Sigmoid colon (tissue), 7 donors: ENCODE measurements around the gene ZFHX3. TPM values are rescaled to one million over a fixed set of nuclear protein-coding genes. Genes with fewer than 3 reads are reported as not detected.

Source experiments
- DNase-seq: peaks from one replicate; pipeline ENCODE4 v3.0.0-alpha.2; 2019
- H3K27ac ChIP-seq, 4 donors: fragments of 200-600 bp; sonication (generic); one replicate each; pipeline ENCODE4 v1.5.1; 2016 to 2019; ENCODE audit warnings: mild to moderate bottlenecking in 1 of 4
- H3K27me3 ChIP-seq, 3 donors: fragments of 200-600 bp; sonication (generic); one replicate each; pipeline ENCODE4 v1.5.1; 2019; ENCODE audit warnings: mild to moderate bottlenecking in 1 of 3
- H3K36me3 ChIP-seq, 4 donors: fragments of 200-600 bp; sonication (generic); one replicate each; pipeline ENCODE4 v1.5.1; 2016 to 2019
- H3K4me1 ChIP-seq, 4 donors: fragments of 200-600 bp; sonication (generic); one replicate each; pipeline ENCODE4 v1.5.1; 2017 to 2019
- H3K4me3 ChIP-seq, 4 donors: fragments of 200-600 bp; sonication (generic); one replicate each; pipeline ENCODE4 v1.5.1; 2017 to 2019; ENCODE audit warnings: mild to moderate bottlenecking in 2 of 4, moderate library complexity in 1 of 4
- H3K9me3 ChIP-seq, 4 donors: fragments of 200-600 bp in 3 of 4; sonication (generic) in 3 of 4; one replicate each; pipeline versions ENCODE4 v1.5.1 to v1.6.1; 2013 to 2019
- EP300 ChIP-seq, 4 donors: sonication (generic); formaldehyde crosslinking; IDR thresholded peaks; one replicate each; pipeline ENCODE4 v1.6.1; 2017; ENCODE audit warnings: antibody characterized with exemption in 4 of 4
- POLR2A ChIP-seq, 2 donors: fragments of 450-650 bp; IDR thresholded peaks; one replicate each; pipeline ENCODE4 v1.6.1; 2016; ENCODE audit warnings: antibody characterized with exemption in 2 of 2, mild to moderate bottlenecking in 2 of 2, moderate library complexity in 2 of 2
- POLR2AphosphoS5 ChIP-seq, 4 donors: sonication (generic); formaldehyde crosslinking; IDR thresholded peaks; one replicate each; pipeline ENCODE4 v1.6.1; 2017; ENCODE audit warnings: antibody characterized with exemption in 4 of 4
- WGBS, 2 donors: extraction: QIAGEN DNeasy Blood & Tissue Kit; methylation state at CpG; one replicate each; pipeline ENCODE4 v1.1.7; 2013; 5-methylcytosine and 5-hydroxymethylcytosine counted together
- intact Hi-C: fragments of 100-400 bp; cut with DNase I; formaldehyde crosslinking; loops from one replicate; pipeline ENCODE4 v1.15.1; 2023
- polyA plus RNA-seq, 3 donors: library from polyadenylated mRNA; stranded (reverse); fragments of 200-250 nt; gene quantifications; one replicate each; pipeline ENCODE4 v1.2.3, GENCODE V29; 2013
- total RNA-seq, 4 donors: library from RNA; depleted of rRNA; stranded (reverse); fragments of >200 nt; gene quantifications; one replicate each; pipeline ENCODE4 v1.1.0, GENCODE V29; 2016
- TF ChIP-seq, protein P1 (sequence below), 4 experiments: fragments of 450-650 bp in 3 of 4; fragments of 200-600 bp in 1 of 4; IDR thresholded peaks; one replicate each; pipeline ENCODE4 v1.5.1; 2016 to 2019; ENCODE audit warnings: antibody characterized with exemption in 4 of 4, mild to moderate bottlenecking in 3 of 4, moderate library complexity in 2 of 4
- donor health status: healthy with polysubstance abuse.
- donor health status: Bipolar disorder and iron deficiency.
- donor health status: healthy.

Gene ZFHX3
- total and polyA plus RNA-seq, 7 donors, result 0.69 to 38.8 (median 17.8) TPM

GRCh38 chr16:73062743-73063733 is 15.1 kb upstream of the ZFHX3 start:
- H3K4me3 ChIP-seq, result peak overlapping the region in 3 of 4 donors; percentile 8 to 25 (median 18)
- H3K27ac ChIP-seq, result peak overlapping the region; percentile 1 to 98 (median 13)
- intact Hi-C loops, result no loop called here

GRCh38 chr16:73062001-73062616 is 14.2 kb upstream of the ZFHX3 start:
- peak overlapping the region in 2 of 4 donors; percentile 1 to 98 for H3K27ac ChIP-seq
- TF ChIP-seq, protein P1, sequence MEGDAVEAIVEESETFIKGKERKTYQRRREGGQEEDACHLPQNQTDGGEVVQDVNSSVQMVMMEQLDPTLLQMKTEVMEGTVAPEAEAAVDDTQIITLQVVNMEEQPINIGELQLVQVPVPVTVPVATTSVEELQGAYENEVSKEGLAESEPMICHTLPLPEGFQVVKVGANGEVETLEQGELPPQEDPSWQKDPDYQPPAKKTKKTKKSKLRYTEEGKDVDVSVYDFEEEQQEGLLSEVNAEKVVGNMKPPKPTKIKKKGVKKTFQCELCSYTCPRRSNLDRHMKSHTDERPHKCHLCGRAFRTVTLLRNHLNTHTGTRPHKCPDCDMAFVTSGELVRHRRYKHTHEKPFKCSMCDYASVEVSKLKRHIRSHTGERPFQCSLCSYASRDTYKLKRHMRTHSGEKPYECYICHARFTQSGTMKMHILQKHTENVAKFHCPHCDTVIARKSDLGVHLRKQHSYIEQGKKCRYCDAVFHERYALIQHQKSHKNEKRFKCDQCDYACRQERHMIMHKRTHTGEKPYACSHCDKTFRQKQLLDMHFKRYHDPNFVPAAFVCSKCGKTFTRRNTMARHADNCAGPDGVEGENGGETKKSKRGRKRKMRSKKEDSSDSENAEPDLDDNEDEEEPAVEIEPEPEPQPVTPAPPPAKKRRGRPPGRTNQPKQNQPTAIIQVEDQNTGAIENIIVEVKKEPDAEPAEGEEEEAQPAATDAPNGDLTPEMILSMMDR (IDR thresholded peaks at IDR 0.05), result no peak
- TF ChIP-seq POLR2A (IDR thresholded peaks at IDR 0.05) (no peak), POLR2AphosphoS5 (IDR thresholded peaks at IDR 0.05) (no peak), EP300 (IDR thresholded peaks at IDR 0.05) (no peak)

More at GRCh38 chr16:73062743-73063733, 15.1 kb upstream of the ZFHX3 start:
- TF ChIP-seq EP300 (IDR thresholded peaks at IDR 0.05), result no peak
- TF ChIP-seq POLR2A (IDR thresholded peaks at IDR 0.05), result no peak
- TF ChIP-seq POLR2AphosphoS5 (IDR thresholded peaks at IDR 0.05), result no peak
- TF ChIP-seq, protein P1 (IDR thresholded peaks at IDR 0.05), result no peak
- WGBS, 2 donors, result 32 to 50% methylated on average over 55 of the region's 55 CpGs
- Histone ChIP-seq H3K4me1 (peaks cover 0 to 55% (median 42%) of the 10 kb centered on the region in 4 donors), H3K9me3 (no peaks in the 10 kb centered on the region), H3K27me3 (peaks cover 0 to 25% (median 8%) of the 10 kb centered on the region in 3 donors), H3K36me3 (no peaks in the 10 kb centered on the region)
- peak; percentile 61 for DNase-seq

GRCh38 chr16:73060892-73061490 is 13.1 kb upstream of the ZFHX3 start:
- Histone ChIP-seq H3K27ac (peak overlapping the region; percentile 94 to 99 (median 97)), H3K9me3 (no peaks in the 10 kb centered on the region), H3K4me3 (peak overlapping the region in 1 of 4 donors; percentile 83), H3K27me3 (peaks cover 0 to 15% (median 8%) of the 10 kb centered on the region in 3 donors), H3K36me3 (no peaks in the 10 kb centered on the region), H3K4me1 (peaks cover 0 to 42% (median 36%) of the 10 kb centered on the region in 4 donors)
- no peak for TF ChIP-seq POLR2A (IDR thresholded peaks at IDR 0.05)
- no peak for TF ChIP-seq POLR2AphosphoS5 (IDR thresholded peaks at IDR 0.05)
- TF ChIP-seq, protein P1 (IDR thresholded peaks at IDR 0.05), result no peak
- TF ChIP-seq EP300 (IDR thresholded peaks at IDR 0.05), result no peak
- WGBS, 2 donors, result 86 to 92% methylated on average over 4 of the region's 4 CpGs
- intact Hi-C loops, result no loop called here
- peak; percentile 24 for DNase-seq

More at GRCh38 chr16:73062001-73062616, 14.2 kb upstream of the ZFHX3 start:
- H3K9me3 ChIP-seq, result no peaks in the 10 kb centered on the region
- no peaks in the 10 kb centered on the region for H3K36me3 ChIP-seq
- intact Hi-C loops, result no loop called here
- WGBS, 2 donors, result 95% methylated on average over 3 of the region's 3 CpGs
- H3K4me3 ChIP-seq, result peak overlapping the region in 1 of 4 donors; percentile 25
- peaks cover 0 to 25% (median 8%) of the 10 kb centered on the region in 3 donors for H3K27me3 ChIP-seq
- DNase-seq, result no peak
- peaks cover 0 to 45% (median 36%) of the 10 kb centered on the region in 4 donors for H3K4me1 ChIP-seq

DNA sequence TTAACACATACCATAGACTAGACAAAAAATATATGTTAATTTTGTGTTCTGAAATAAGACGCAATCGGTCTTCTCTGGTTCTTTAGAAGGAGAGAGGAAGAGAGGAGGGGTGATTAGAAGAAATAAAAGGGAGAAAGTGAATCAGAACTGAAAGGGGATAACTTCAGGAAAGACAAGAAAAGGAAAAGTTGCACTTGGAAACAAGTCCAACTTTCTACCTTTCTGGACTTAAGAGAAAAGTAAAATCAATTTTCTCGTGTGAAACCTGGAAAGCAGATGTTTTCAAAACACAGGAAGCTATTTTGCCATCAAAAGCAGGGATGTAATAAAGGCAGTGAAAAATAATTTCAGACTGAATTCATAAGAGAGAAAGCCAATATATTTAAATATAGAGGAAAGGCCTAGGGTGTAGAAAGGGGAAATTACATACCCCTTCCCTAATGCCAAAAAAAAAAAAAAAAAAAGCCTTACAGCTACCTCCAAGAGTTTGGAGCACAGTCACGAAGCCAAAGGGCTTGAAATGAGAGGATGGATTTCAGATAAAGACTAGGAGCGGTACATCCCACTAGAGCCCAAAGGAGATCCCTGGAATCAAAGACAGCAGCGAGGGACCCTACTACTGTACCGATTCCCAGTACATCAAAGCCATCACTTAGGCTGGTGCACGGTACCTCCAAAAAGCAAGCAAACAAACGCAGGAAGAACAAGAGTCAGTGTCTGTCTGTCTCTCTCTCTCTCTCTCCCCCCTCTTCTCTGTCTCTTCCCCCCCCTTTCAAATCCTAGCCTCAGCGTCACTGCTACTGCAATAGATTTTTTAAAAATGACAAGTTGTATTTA is 12.1 kb upstream of the ZFHX3 start:
- peak; percentile 57 for DNase-seq
- H3K27ac ChIP-seq, result peak overlapping the region; percentile 94 to 99 (median 97)

More for the DNA sequence above, 12.1 kb upstream of the ZFHX3 start:
- WGBS, 2 donors, result 74 to 82% methylated on average over 10 of the region's 10 CpGs
- Histone ChIP-seq H3K4me1 (peaks cover 0 to 45% (median 34%) of the 10 kb centered on the region in 4 donors), H3K4me3 (peak overlapping the region; percentile 78 to 96 (median 87)), H3K36me3 (no peaks in the 10 kb centered on the region), H3K27me3 (peaks cover 0 to 8% (median 8%) of the 10 kb centered on the region in 3 donors), H3K9me3 (no peaks in the 10 kb centered on the region)
- TF ChIP-seq POLR2AphosphoS5 (IDR thresholded peaks at IDR 0.05) (peak in 2 of 4 donors; percentile 15 to 39), EP300 (IDR thresholded peaks at IDR 0.05) (no peak), POLR2A (IDR thresholded peaks at IDR 0.05) (no peak)
- TF ChIP-seq, protein P1 (IDR thresholded peaks at IDR 0.05), result no peak
- intact Hi-C loops, result no loop called here
